HepG2 (cell line): ENCODE results near the gene CLIC5. TPM values are rescaled to one million over a fixed set of nuclear protein-coding genes. Genes with fewer than 3 reads are reported as not detected.

ENCODE experiments used
- AGO1 ChIP-seq: fragments of 200-400 bp; formaldehyde crosslinking; IDR thresholded peaks from 2 replicates; pipeline ENCODE4 v1.6.1; 2017; ENCODE audit warnings: mild to moderate bottlenecking, low read depth, low read length, moderate library complexity; ENCODE audit not compliant: poor library complexity, severe bottlenecking
- FOSL2 ChIP-seq: sonication (generic); formaldehyde crosslinking; IDR thresholded peaks from 2 replicates; pipeline ENCODE4 v1.4.0; 2020; ENCODE audit warnings: missing genetic modification reagents
- NR1H2 ChIP-seq: sonication (generic); formaldehyde crosslinking; IDR thresholded peaks from 2 replicates; pipeline ENCODE4 v1.8.1; 2022; ENCODE audit warnings: low read depth, missing genetic modification reagents, borderline replicate concordance
- SCMH1 ChIP-seq: sonication (generic); formaldehyde crosslinking; IDR thresholded peaks from 2 replicates; pipeline ENCODE4 v1.9.0; 2021; ENCODE audit warnings: missing genetic modification reagents, mild to moderate bottlenecking, borderline replicate concordance
- SMARCE1 ChIP-seq: fragments of 450-650 bp; IDR thresholded peaks from 2 replicates; pipeline ENCODE4 v1.6.1; 2017; ENCODE audit warnings: borderline replicate concordance
- U2AF2 ChIP-seq: fragments of 200-400 bp; formaldehyde crosslinking; IDR thresholded peaks from 2 replicates; pipeline ENCODE4 v1.6.1; 2017; ENCODE audit warnings: low read depth, mild to moderate bottlenecking, low read length
- ZNF788 ChIP-seq: sonication (generic); formaldehyde crosslinking; IDR thresholded peaks from 2 replicates; pipeline ENCODE4 v1.5.0; 2020; ENCODE audit warnings: mild to moderate bottlenecking, missing genetic modification reagents, borderline replicate concordance
- ZNF839 ChIP-seq: sonication (generic); formaldehyde crosslinking; IDR thresholded peaks from 2 replicates; pipeline ENCODE4 v1.4.0; 2020; ENCODE audit warnings: missing genetic modification reagents, mild to moderate bottlenecking, borderline replicate concordance
- polyA plus RNA-seq, 8 experiments: library from polyadenylated mRNA; depleted of rRNA in 3 of 8; stranded (reverse) in 7 of 8; unstranded in 1 of 8; fragments of >200 nt; fragmentation: Illumina TruSeq in 4 of 8; extraction: Trizol in 4 of 8; gene quantifications; 2 replicates each; pipeline versions ENCODE4 v1.2.1 to v1.2.3, GENCODE V29; 2011 to 2016; ENCODE audit warnings: low read depth in 4 of 8, missing spikeins in 1 of 8, mixed read lengths in 1 of 8; ENCODE audit not compliant: insufficient read depth in 1 of 8
- total RNA-seq, 5 experiments: library from RNA; depleted of rRNA; stranded (reverse); fragments of >200 nt; fragmentation: Illumina TruSeq; extraction: Trizol; gene quantifications; 2 replicates each; pipeline ENCODE4 v1.2.3, GENCODE V29; 2016; ENCODE audit warnings: low read depth in 1 of 5
- TF ChIP-seq, protein P1 (sequence below): sonication (generic); formaldehyde crosslinking; IDR thresholded peaks from 2 replicates; pipeline ENCODE4 v1.5.1; 2020; ENCODE audit warnings: mild to moderate bottlenecking, missing genetic modification reagents, moderate library complexity
- TF ChIP-seq, protein P2 (sequence below): IDR thresholded peaks from 2 replicates; pipeline ENCODE4 v1.6.1; 2016; ENCODE audit warnings: low read depth, missing genetic modification reagents, missing compliant biosample characterization
- TF ChIP-seq, protein P3 (sequence below): sonication (generic); formaldehyde crosslinking; IDR thresholded peaks from 2 replicates; pipeline ENCODE4 v1.4.0; 2020; ENCODE audit warnings: mild to moderate bottlenecking, missing genetic modification reagents
- TF ChIP-seq, protein P4 (sequence below): IDR thresholded peaks from 2 replicates; pipeline ENCODE4 v1.6.1; 2016; ENCODE audit warnings: mild to moderate bottlenecking, missing biosample characterization, missing genetic modification reagents

CLIC5 gene
- total and polyA plus RNA-seq, 2 of the 13 experiments (the other 11 are each of a cell fraction or from before 2014, with no cell fraction given): not detected

DNA sequence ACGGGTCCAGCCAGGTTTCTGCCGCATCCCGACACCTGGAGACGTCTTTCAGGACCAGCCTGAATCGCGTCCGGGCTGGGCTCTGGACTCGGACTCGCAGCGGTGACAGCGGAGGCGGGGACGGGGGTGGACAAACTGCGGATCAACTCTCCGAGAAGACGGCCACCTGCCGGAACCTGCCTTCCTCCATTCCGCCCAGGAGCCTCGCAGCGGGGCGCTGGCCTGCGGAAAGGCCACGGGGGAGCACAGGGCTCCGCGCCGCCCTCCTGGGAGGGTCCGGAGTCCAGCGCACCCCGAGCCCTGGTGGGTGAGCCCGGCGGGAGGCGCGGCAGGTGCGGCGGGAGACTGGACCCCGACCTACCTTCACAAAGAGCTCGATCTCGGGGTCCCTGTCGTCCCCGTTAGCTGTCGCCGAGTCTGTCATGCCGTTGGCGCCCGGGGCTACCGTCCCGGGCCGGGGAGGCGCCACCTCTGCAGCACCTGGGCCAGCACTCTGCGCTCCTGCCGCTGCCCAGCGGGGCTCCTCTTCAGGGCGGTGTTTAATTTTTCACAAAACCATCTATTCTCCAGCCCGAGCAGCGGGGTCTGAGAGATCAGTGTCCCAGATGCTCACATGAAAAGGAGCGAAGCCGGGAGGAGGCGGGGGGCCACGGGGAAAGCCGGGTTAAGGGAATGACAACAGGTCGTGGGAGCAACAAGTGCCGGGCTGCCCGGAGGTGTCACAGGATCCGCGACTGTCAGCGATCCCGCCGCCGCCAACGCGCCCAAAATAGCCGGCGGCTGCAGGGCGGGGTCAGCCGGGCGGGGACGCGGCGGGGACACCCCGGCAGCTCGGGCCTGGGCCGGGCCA, at the start of gene CLIC5 (continued):
- TF ChIP-seq, protein P1, sequence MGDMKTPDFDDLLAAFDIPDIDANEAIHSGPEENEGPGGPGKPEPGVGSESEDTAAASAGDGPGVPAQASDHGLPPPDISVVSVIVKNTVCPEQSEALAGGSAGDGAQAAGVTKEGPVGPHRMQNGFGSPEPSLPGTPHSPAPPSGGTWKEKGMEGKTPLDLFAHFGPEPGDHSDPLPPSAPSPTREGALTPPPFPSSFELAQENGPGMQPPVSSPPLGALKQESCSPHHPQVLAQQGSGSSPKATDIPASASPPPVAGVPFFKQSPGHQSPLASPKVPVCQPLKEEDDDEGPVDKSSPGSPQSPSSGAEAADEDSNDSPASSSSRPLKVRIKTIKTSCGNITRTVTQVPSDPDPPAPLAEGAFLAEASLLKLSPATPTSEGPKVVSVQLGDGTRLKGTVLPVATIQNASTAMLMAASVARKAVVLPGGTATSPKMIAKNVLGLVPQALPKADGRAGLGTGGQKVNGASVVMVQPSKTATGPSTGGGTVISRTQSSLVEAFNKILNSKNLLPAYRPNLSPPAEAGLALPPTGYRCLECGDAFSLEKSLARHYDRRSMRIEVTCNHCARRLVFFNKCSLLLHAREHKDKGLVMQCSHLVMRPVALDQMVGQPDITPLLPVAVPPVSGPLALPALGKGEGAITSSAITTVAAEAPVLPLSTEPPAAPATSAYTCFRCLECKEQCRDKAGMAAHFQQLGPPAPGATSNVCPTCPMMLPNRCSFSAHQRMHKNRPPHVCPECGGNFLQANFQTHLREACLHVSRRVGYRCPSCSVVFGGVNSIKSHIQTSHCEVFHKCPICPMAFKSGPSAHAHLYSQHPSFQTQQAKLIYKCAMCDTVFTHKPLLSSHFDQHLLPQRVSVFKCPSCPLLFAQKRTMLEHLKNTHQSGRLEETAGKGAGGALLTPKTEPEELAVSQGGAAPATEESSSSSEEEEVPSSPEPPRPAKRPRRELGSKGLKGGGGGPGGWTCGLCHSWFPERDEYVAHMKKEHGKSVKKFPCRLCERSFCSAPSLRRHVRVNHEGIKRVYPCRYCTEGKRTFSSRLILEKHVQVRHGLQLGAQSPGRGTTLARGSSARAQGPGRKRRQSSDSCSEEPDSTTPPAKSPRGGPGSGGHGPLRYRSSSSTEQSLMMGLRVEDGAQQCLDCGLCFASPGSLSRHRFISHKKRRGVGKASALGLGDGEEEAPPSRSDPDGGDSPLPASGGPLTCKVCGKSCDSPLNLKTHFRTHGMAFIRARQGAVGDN: peak; percentile 46
- TF ChIP-seq SMARCE1 (no peak), ZNF788 (CRISPR knock-in tag) (0 out of 2 replicates have a peak, but pooled peaks have one; percentile 13), U2AF2 (no peak), ZNF839 (CRISPR knock-in tag) (no peak), NR1H2 (CRISPR knock-in tag) (0 out of 2 replicates have a peak, but pooled peaks have one; percentile 51), FOSL2 (no peak), AGO1 (peak; percentile 24), SCMH1 (CRISPR knock-in tag) (no peak)
- TF ChIP-seq, protein P2, sequence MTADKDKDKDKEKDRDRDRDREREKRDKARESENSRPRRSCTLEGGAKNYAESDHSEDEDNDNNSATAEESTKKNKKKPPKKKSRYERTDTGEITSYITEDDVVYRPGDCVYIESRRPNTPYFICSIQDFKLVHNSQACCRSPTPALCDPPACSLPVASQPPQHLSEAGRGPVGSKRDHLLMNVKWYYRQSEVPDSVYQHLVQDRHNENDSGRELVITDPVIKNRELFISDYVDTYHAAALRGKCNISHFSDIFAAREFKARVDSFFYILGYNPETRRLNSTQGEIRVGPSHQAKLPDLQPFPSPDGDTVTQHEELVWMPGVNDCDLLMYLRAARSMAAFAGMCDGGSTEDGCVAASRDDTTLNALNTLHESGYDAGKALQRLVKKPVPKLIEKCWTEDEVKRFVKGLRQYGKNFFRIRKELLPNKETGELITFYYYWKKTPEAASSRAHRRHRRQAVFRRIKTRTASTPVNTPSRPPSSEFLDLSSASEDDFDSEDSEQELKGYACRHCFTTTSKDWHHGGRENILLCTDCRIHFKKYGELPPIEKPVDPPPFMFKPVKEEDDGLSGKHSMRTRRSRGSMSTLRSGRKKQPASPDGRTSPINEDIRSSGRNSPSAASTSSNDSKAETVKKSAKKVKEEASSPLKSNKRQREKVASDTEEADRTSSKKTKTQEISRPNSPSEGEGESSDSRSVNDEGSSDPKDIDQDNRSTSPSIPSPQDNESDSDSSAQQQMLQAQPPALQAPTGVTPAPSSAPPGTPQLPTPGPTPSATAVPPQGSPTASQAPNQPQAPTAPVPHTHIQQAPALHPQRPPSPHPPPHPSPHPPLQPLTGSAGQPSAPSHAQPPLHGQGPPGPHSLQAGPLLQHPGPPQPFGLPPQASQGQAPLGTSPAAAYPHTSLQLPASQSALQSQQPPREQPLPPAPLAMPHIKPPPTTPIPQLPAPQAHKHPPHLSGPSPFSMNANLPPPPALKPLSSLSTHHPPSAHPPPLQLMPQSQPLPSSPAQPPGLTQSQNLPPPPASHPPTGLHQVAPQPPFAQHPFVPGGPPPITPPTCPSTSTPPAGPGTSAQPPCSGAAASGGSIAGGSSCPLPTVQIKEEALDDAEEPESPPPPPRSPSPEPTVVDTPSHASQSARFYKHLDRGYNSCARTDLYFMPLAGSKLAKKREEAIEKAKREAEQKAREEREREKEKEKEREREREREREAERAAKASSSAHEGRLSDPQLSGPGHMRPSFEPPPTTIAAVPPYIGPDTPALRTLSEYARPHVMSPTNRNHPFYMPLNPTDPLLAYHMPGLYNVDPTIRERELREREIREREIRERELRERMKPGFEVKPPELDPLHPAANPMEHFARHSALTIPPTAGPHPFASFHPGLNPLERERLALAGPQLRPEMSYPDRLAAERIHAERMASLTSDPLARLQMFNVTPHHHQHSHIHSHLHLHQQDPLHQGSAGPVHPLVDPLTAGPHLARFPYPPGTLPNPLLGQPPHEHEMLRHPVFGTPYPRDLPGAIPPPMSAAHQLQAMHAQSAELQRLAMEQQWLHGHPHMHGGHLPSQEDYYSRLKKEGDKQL (CRISPR knock-in tag): no peak
- TF ChIP-seq, protein P3, sequence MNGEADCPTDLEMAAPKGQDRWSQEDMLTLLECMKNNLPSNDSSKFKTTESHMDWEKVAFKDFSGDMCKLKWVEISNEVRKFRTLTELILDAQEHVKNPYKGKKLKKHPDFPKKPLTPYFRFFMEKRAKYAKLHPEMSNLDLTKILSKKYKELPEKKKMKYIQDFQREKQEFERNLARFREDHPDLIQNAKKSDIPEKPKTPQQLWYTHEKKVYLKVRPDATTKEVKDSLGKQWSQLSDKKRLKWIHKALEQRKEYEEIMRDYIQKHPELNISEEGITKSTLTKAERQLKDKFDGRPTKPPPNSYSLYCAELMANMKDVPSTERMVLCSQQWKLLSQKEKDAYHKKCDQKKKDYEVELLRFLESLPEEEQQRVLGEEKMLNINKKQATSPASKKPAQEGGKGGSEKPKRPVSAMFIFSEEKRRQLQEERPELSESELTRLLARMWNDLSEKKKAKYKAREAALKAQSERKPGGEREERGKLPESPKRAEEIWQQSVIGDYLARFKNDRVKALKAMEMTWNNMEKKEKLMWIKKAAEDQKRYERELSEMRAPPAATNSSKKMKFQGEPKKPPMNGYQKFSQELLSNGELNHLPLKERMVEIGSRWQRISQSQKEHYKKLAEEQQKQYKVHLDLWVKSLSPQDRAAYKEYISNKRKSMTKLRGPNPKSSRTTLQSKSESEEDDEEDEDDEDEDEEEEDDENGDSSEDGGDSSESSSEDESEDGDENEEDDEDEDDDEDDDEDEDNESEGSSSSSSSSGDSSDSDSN: peak; percentile 81
- TF ChIP-seq, protein P4, sequence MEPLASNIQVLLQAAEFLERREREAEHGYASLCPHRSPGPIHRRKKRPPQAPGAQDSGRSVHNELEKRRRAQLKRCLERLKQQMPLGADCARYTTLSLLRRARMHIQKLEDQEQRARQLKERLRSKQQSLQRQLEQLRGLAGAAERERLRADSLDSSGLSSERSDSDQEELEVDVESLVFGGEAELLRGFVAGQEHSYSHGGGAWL (CRISPR knock-in tag): peak; percentile 50; the same call in 1 of the 2 replicates
